HG02610 (cell line): ENCODE data around the gene BMAL1.
"Not testable (repeated sequence)": the region's sequence is repeated elsewhere in the genome, so short reads cannot be mapped to it uniquely, and the experiment has no call there.

Experiments
- ATAC-seq: cut with Tn5 transposase; IDR thresholded peaks from one replicate; pipeline ENCODE4 v1.9.1; 2021; ENCODE audit warnings: mild to moderate bottlenecking, moderate library complexity; ENCODE audit not compliant: unreplicated experiment

The BMAL1 gene

GRCh38 chr11:13436836-13437235 lies 159.2 kb downstream of the BMAL1 start:
- ATAC-seq = not testable (repeated sequence)
